HG02798 (cell line): Measurements from ENCODE around the gene GLYATL2.

ENCODE experiments used
- ATAC-seq: cut with Tn5 transposase; IDR thresholded peaks from one replicate; pipeline ENCODE4 v1.9.1; 2021; ENCODE audit warnings: mild to moderate bottlenecking; ENCODE audit not compliant: unreplicated experiment, poor library complexity

The GLYATL2 gene, protein sequence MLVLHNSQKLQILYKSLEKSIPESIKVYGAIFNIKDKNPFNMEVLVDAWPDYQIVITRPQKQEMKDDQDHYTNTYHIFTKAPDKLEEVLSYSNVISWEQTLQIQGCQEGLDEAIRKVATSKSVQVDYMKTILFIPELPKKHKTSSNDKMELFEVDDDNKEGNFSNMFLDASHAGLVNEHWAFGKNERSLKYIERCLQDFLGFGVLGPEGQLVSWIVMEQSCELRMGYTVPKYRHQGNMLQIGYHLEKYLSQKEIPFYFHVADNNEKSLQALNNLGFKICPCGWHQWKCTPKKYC

DNA sequence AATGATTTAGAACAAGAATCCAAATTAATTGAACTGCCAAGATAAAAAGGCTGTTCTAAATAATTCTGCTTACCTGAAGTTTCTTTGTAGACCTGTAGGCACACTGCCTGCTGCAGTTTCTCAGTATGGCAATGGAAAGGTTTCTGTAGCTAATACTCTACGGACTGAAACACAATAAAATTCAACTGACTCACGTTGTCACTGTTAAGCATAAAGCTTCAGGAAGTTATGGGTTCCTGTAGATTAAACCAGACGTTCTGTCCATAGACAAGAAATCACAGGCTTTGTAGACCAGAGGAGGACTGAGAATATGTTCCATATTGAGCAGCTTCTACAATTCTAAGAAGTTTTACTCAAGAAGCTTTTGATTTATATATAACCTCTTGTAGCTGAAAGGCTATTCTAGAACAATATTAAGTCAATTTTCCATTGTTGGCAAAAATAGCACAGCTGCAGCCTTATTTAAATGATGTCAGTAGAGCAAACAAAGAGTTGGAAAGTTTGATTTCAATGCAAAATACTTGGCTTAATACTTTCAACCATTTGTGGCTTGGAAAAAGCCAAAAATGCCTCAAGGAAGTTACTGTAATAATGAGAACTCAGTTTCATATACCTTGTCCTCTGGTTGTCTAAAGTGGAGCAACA lies at the start of gene GLYATL2:
Gene GLYATL2, minus strand, starts transcription at position 344 of the 645 bp plus-strand sequence. CDS start 5,092 bp downstream, outside the sequence.
- ATAC-seq, result no peak

DNA sequence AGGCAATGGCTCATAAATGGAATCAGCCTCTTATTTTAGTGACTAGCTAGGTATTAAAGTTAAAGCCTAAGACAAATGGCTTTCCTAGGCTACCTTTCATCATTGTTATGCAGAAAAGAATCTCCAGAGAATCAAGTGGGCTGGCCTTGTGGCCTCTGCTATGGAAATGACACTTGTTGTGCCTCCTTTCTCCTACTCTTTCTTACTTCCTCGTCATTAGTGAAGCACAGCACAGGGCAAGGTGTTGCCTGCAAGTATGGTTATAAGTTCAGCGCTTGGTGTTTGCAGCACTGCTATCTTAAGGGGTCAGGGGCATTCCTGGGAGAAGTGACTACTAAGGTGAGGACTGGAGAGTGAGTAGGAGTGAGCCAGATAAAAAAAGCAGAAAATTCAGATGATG lies 49.4 kb upstream of the GLYATL2 start:
- ATAC-seq, result no peak

DNA sequence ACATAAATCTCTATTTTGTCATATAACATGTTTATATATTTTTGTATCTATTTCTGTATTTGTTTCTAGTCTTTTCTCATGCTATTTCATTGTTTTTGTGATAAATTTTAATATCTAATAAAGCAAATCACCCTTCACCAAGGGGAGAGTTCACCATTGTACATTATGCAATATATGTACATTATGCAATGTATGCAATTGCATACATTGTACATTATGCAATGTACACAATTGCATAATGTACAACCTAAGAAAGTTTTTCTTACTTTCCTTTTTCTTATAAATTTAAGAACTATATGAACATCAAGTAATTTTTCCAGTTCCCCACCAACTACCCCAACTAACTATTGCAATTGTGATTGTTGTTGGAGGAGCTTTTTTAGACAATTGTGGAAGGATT lies 44.1 kb upstream of the GLYATL2 start:
- ATAC-seq, result no peak

DNA sequence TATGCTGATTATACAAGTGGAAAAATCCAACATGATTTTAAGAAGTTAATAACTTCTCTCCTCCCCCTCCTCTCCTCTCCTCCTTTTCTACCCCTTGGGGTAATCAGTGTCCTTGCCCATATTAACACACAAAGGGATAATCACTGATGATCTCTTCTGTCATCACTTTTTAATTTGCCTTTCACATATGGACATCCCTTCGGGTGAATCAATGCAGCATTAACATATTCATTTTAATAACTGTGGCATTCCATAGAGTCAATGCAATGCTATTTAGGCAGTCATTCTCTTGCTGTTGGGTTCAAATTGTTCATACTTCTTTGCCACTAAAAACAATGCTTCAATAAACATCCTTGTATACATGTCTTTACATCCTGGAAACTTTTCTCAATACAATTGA lies 42.9 kb upstream of the GLYATL2 start:
- no peak for ATAC-seq

DNA sequence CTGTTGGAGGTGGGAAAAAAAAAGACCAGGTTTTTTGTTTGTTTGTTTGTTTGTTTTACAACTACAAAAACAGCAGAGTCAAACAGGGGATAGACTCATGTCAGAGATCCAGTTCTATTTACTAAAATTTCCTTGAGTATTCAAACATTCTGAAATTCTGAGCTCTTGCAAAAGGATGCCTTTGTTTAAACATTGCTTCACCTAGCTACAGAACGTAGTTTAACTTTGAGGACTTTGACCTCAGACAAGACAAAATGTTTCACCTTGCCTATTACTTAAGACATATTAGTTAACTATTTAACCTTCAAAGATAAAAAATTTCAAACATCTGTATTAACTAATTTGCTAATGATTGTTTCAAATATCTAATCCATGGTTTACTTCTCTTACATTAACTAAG lies 36.1 kb upstream of the GLYATL2 start:
- no peak for ATAC-seq

DNA sequence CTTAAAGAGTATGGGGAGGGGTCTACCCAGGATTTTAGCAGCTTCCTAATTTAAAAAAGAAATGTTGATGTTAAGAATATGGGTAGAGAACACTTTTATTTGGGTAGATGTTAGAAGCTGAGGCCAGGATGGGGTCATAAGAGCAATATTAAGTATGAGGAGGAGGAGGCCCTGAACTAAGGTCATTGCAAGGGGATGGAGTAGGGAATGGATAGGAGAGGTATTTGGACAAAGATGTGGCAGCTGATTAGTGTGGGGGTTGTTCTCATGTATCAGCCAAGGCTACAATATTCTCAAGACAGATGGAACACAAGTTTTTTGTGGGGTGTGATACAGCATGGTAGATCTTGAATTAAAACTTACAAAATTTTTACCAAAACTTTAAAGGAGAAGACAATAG lies 35.7 kb upstream of the GLYATL2 start:
- no peak for ATAC-seq

DNA sequence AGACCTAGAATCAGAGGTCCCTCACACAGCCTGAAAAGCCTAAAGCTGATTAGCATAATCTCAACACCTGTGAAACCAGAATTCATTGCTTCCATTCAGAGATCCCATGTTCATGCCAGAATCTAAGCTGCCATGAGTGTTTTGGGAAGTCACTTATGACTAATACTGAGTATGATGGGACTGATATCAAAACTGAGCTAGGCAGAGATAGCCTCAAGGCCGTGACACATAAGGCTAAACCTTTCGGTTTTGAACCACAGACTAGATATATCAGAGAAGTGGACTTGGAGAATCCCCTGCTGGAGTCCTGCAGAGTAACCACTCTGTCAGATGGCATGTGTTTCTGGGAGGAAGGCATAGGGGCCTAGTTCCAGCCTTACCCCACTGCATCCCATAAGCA lies 23.1 kb upstream of the GLYATL2 start:
- ATAC-seq, result no peak

DNA sequence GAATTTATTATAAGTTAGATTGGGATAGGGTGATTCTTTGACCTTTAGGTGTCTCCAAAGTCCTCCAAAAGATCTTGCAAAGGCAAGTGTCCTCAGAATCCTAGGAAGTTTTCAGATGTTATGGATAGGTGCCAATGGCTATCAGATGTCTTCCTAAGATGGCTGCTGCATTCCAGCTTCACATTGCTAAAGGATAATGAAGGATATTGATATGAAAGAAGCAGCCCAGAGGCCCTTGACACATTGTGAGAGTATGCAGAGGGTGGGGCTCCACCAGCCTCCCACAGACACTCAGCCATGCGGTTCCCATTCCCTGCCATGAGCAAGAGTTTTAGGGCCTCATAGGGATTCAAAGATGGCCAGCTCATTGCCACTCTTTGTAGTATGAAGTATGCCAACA lies 22.3 kb upstream of the GLYATL2 start:
- no peak for ATAC-seq

DNA sequence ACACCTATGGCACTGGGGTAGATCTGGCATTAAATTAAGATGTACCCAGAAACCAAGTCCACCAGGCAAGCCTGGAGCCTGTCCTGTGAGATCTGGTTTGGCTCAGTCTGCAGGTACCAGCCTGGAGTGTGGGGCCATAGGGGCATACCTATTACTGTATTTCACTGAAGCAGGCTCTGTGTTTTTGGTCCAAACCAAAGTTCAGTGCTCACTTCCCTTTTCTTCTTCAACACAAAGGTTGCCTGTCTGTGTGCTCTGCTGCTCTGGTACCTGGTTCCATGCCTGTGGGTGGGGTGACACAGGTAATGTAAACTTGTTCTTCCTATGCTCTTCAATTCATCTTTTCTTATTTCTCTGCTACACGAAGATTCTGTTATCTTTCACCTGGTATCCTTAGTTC lies 19.8 kb upstream of the GLYATL2 start:
- ATAC-seq, result no peak

DNA sequence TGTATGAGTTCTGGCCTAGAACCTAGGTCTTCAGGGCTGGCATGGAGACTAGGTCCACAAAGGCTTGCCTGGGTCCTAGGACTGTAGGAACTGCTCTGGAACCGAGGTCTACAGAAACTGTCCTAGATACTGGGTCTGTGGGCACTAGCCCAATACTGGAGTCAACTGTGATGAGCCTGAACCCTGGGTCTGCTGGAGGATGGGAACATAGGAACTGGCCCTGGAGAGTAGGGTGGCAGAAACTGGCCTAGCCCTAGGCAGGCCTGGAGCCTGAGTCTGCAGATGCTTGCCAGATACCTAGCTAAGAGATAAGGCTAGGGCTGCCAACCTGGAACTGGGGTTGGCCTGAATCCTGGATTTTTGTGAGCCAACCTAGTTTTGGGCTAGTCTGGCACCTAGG lies 19.2 kb upstream of the GLYATL2 start:
- ATAC-seq, result no peak

DNA sequence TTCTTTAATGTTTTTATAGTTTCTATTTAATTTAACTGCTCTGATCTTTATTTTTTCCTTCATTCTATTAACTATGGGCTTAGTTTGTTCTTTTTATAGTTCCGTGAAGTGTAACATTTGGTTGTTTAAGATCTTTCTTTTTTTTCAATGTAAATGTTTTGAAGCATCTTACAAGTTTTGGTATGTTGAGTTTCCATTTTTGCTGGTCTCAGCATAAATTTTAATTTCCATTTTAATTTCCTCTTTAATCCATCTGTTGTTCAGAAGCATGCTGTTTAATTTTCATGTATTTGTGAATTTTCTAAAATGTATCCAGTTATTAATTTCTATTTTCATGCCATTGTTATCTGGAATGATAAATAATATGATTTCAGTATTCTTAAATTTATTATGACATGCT lies 17.0 kb upstream of the GLYATL2 start:
- ATAC-seq, result no peak

DNA sequence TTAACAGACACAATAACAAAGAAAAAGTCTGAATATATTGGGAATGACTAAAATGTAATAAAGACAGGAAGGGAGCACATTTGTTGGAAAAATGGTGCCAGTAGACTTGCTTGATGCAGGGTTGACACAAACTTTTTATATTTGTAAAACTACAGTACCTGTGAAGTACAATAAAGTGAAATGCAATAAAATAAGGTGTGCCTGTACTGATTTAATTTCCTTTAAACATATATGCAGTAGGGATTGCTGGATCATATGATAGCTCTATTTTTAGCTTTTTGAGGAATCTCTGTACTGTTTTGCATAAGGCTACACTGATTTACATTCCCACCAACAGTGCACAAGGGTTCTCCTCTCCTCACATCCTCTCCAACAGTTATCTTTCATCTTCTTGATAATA lies 12.3 kb upstream of the GLYATL2 start:
- no peak for ATAC-seq

DNA sequence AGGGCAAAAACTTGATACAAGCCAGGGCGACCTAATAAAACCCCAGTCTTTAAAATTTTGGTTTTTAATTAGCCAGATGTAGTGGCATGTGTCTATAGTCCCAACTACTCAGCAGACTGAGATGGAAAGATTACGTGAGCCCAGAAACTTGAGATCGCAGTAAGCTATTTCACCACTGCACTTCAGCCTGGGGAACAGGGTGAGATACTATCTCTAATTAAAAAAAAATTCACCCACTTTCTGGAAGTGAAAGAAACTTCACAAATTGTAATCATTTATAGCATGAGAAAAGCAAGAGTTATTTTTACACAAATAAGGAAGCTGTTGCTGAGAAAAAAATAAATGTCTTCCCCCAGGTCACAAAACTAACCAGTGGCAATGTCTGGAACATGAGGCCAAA lies 882 bp upstream of the GLYATL2 start:
- no peak for ATAC-seq

DNA sequence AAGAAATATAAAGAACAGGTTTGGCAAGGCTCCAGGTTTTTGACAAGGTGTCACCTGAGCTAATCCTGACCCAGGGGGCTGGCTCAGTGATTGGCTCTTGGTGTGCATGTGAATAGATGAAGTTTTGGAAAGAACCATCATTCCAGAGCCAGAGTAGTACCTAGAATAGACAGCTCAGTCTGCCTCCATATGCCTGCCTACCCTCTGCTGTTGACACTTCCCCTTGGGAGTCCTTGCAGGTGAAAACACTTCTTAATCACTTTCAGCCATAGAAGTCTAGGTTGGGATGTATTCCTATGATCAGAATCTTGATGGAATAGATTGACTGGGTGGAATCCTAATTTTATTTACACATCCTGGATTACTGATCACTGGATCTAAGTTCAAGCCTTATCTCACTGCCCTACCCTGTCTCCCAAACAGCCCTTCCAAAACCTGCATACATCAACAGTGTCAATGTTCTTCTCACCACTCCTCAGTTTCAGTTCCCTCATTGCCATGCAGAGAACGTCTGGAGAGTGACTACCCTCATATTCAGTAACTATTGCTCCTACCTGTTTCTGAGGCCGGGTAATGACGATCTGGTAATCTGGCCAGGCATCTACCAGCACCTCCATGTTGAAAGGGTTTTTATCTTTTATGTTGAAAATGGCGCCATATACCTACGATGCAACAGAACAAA lies 6.7 kb downstream of the GLYATL2 start:
- ATAC-seq, result no peak

DNA sequence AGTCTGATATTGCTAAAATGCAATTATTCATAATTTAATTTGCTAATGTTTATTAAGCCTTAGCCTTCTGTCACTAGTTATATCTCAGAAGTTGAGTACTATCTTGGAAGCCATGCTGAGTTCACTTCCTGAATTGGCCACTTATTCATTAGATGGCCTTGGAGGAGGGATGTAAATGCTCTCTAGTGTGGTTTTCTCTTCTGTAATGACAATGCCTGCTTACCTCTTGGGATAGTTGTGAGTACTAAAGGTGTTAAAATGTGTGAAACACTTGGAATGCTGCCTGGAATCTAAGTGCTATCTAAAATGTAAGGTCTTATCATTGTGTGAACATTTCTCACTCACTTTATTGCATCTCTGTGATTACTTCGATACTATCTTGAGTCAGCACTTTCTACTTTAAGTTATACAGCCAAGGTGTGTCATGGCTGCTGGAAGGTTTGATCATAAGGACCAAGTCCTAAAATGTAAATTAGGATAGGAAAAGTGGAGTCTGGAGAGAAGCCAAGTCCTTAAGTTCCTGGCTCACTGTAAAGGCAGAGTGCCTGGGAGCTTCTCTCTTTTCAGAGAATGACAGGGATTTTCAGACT lies 12.4 kb downstream of the GLYATL2 start:
- no peak for ATAC-seq

DNA sequence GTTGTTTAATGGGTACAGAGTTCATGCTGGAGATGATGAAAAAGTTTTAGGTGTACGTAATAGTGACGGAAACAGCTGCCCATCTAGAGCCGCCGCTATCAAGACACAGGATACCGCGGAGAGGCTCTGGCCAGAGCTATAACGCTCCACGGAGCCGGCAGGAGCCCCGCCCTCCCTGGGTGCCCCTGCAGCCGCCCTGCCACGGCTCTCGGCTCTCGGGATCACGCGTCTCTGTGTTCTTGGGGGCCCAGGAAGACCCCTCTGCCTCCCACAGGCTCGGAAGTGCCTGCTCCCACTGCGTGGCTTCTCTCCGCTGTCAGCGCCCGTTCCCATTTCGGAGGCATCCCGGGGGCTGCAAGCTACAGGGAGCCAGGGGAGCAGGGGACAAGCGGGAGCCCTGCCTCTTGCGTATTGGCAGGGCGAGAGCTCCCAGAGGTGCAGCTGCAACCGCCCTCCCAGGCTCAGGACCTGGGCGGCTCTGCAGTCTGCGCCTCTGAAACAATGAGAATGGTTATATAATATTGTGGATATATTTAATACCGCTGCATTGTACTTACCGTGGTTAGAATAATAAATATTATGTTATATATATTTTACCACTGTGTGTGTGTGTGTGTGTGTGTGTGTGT lies 13.7 kb downstream of the GLYATL2 start:
- no peak for ATAC-seq

DNA sequence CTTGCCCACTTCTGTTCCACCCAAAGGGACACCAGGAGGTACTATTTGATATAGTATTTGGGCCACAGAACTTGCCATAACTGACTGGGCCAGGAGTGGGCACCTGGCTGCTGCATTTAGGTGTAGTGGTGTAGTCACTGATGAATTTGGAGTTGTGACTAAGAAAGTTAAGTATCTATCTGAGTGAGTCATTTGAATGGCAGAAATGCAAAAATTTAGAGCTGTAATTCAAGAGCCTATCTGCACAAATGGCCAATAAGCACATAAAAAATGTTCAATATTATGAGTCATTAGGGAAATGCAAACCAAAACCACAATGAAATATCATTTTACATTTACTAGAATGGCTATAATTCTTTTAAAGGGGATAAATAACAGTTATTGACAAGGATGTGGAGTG lies 14.7 kb downstream of the GLYATL2 start:
- ATAC-seq, result no peak

DNA sequence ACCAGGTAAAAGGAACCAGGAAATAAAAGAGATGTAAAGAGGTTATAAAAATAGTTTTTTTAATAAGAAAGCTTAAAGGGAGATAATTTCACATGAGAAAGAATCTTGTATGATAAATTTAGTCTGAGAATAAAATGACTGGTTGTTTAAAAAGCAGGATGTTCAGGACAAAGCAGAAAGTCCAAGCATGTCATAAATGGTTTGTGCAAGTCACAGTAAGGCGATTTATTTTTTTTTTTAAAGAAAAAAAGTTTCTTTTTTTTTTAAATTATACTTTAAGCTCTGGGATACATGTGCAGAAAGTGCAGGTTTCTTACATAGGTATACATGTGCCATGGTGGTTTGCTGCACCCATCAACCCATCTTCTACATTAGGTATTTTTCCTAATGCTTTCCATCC lies 30.8 kb downstream of the GLYATL2 start:
- ATAC-seq, result no peak

DNA sequence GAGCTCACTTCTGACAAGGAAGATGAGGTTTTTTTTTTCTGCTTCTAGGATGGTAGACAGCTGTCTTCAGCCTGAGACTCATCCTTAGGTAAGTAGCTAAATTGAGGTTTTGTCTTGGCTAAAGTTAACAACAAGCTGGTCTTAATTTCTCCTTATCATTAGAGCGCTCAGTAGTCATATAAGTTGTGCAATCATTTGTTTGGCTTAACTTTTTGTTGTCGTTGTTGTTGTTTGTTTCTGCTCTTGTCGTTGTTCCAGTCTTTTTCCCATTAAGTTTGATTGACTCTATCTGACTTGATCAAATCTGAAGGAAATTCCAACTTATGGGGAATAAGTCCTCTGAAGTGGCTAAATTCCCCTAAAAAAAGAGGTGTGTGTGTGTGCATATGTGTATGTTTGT lies 33.0 kb downstream of the GLYATL2 start:
- no peak for ATAC-seq

DNA sequence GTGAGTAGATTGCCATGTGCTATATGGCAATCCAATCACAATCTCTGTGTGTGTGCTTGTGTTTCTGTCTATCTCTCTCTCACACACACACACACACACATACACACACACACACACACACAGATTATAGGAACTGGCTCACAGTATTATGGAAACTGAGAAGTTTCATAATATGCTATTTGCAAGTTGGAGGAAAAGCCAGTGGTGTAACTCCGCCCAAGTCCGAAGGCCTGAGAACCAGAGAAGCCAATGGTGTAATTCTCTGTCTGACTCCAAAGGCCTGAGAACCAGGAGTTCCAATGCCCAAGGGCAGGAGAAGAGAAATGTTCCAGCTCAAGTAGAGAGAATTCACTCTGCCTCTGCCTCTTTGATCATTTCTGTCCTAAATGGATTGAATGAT lies 37.2 kb downstream of the GLYATL2 start:
- no peak for ATAC-seq

DNA sequence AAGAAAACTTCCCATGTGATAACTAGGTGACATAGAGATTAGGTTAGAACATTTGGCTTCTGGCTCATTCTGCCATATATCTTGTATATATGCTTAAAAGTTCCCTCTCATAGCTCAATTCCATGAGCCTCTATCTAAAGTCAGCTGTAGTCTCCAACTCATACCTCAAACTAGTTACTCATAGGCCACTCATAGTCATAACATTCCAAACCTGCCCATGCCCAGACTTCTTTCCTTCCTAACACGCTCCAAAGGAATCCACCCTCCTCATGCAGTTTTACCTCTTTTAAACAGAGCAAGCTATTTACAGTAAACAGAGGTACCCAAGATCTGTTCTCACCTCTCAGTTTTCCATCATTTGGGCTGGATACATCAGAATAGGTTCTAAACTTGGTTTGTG lies 39.4 kb downstream of the GLYATL2 start:
- ATAC-seq, result no peak
